Neural progenitor cell (in vitro differentiated cells): Measurements from ENCODE around the gene ONECUT1. TPM values are rescaled to one million over a fixed set of nuclear protein-coding genes. Genes with fewer than 3 reads are reported as not detected.

Source experiments
- DNase-seq: peaks from one replicate; pipeline ENCODE4 v3.0.0-alpha.2; 2016; ENCODE audit warnings: low spot score
- H2AFZ ChIP-seq: fragments of 200-600 bp; sonication (generic); replicated peaks from 2 replicates; pipeline ENCODE4 v1.6.1; 2016; ENCODE audit warnings: antibody characterized with exemption
- H3F3A ChIP-seq: fragments of 200-600 bp; sonication (generic); 2 replicates; pipeline ENCODE4 v1.6.1; 2016; ENCODE audit warnings: antibody characterized with exemption, low read depth
- H3K27ac ChIP-seq: fragments of 200-600 bp; sonication (generic); 2 replicates; pipeline ENCODE4 v1.5.1; 2016; ENCODE audit warnings: mild to moderate bottlenecking
- H3K27me3 ChIP-seq: fragments of 200-600 bp; sonication (generic); 2 replicates; pipeline ENCODE4 v1.6.1; 2016; ENCODE audit warnings: mild to moderate bottlenecking, moderate library complexity
- H3K36me3 ChIP-seq: fragments of 200-600 bp; sonication (generic); 2 replicates; pipeline ENCODE4 v1.5.1; 2016
- H3K4me1 ChIP-seq: fragments of 200-600 bp; sonication (generic); 2 replicates; pipeline ENCODE4 v1.6.1; 2016; ENCODE audit warnings: mixed run types
- H3K4me2 ChIP-seq: fragments of 200-600 bp; sonication (generic); 2 replicates; pipeline ENCODE4 v1.6.1; 2016
- H3K4me3 ChIP-seq: fragments of 200-600 bp; sonication (generic); 2 replicates; pipeline ENCODE4 v1.5.1; 2016
- H3K79me2 ChIP-seq: fragments of 200-600 bp; sonication (generic); 2 replicates; pipeline ENCODE4 v1.6.1; 2016; ENCODE audit warnings: low read depth
- H3K9ac ChIP-seq: fragments of 200-600 bp; sonication (generic); 2 replicates; pipeline ENCODE4 v1.6.1; 2016
- H3K9me3 ChIP-seq: fragments of 200-600 bp; sonication (generic); 2 replicates; pipeline ENCODE4 v1.5.1; 2016; ENCODE audit warnings: low read depth
- H4K20me1 ChIP-seq: fragments of 200-600 bp; sonication (generic); 2 replicates; pipeline ENCODE4 v1.6.1; 2016; ENCODE audit warnings: low read depth
- H3K27ac Mint-ChIP-seq: 3 replicates; pipeline ENCODE4 v1.8.0; 2021; ENCODE audit warnings: mixed read lengths
- H3K27me3 Mint-ChIP-seq: 2 replicates; pipeline ENCODE4 v1.8.0; 2022; ENCODE audit warnings: low read depth, mild to moderate bottlenecking, inconsistent platforms, moderate library complexity, mixed read lengths; ENCODE audit not compliant: insufficient read depth
- H3K36me3 Mint-ChIP-seq: 3 replicates; pipeline ENCODE4 v1.8.0; 2021; ENCODE audit warnings: mixed read lengths
- H3K4me1 Mint-ChIP-seq: 3 replicates; pipeline ENCODE4 v1.8.0; 2021; ENCODE audit warnings: mixed read lengths
- H3K4me3 Mint-ChIP-seq: 3 replicates; pipeline ENCODE4 v1.8.0; 2021; ENCODE audit warnings: mild to moderate bottlenecking, moderate library complexity, mixed read lengths
- H3K9me3 Mint-ChIP-seq: 3 replicates; pipeline ENCODE4 v1.8.0; 2020; ENCODE audit warnings: mixed read lengths
- EZH2 ChIP-seq: fragments of 200-600 bp; sonication (generic); IDR thresholded peaks from 2 replicates; pipeline ENCODE4 v1.6.1; 2017; ENCODE audit warnings: antibody characterized with exemption, mild to moderate bottlenecking, moderate library complexity
- EZH2phosphoT487 ChIP-seq: fragments of 200-600 bp; sonication (generic); IDR thresholded peaks from 2 replicates; pipeline ENCODE4 v1.6.1; 2017; ENCODE audit warnings: antibody characterized with exemption
- total RNA-seq: library from RNA; depleted of rRNA; stranded (reverse); fragments of >200 nt; gene quantifications from 2 replicates; pipeline ENCODE4 v1.2.3, GENCODE V29; 2015; ENCODE audit warnings: low replicate concordance
- TF ChIP-seq, protein P1 (sequence below): fragments of 200-600 bp; sonication (generic); IDR thresholded peaks from 2 replicates; pipeline ENCODE4 v1.5.1; 2017; ENCODE audit warnings: antibody characterized with exemption, mild to moderate bottlenecking

The ONECUT1 gene
- total RNA-seq, 1 donor from 2014 or later = 1.5 TPM

GRCh38 chr15:52791776-52792175 lies 1.6 kb upstream of the ONECUT1 start:
- Mint-ChIP-seq H3K4me1 (peaks cover 29% of the 10 kb centered on the region), H3K9me3 (peaks cover 13% of the 10 kb centered on the region), H3K27me3 (peaks cover 77% of the 10 kb centered on the region), H3K4me3 (peak overlapping the region; percentile 88), H3K27ac (no peak overlapping the region), H3K36me3 (peaks cover 2% of the 10 kb centered on the region)
- Histone ChIP-seq H3K4me3 (peak overlapping the region; percentile 57), H3K4me2 (peak overlapping the region; percentile 87), H3K79me2 (no peaks in the 10 kb centered on the region), H4K20me1 (peaks cover 23% of the 10 kb centered on the region), H3F3A (peaks cover 7% of the 10 kb centered on the region), H3K27me3 (peaks cover 98% of the 10 kb centered on the region), H3K27ac (no peak overlapping the region), H3K4me1 (peaks cover 14% of the 10 kb centered on the region), H3K9ac (no peak overlapping the region), H2AFZ (no peak overlapping the region), H3K9me3 (no peaks in the 10 kb centered on the region), H3K36me3 (no peaks in the 10 kb centered on the region)
- no peak for TF ChIP-seq EZH2phosphoT487
- no peak for TF ChIP-seq EZH2
- TF ChIP-seq, protein P1, sequence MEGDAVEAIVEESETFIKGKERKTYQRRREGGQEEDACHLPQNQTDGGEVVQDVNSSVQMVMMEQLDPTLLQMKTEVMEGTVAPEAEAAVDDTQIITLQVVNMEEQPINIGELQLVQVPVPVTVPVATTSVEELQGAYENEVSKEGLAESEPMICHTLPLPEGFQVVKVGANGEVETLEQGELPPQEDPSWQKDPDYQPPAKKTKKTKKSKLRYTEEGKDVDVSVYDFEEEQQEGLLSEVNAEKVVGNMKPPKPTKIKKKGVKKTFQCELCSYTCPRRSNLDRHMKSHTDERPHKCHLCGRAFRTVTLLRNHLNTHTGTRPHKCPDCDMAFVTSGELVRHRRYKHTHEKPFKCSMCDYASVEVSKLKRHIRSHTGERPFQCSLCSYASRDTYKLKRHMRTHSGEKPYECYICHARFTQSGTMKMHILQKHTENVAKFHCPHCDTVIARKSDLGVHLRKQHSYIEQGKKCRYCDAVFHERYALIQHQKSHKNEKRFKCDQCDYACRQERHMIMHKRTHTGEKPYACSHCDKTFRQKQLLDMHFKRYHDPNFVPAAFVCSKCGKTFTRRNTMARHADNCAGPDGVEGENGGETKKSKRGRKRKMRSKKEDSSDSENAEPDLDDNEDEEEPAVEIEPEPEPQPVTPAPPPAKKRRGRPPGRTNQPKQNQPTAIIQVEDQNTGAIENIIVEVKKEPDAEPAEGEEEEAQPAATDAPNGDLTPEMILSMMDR = no peak
- DNase-seq = no peak

DNA sequence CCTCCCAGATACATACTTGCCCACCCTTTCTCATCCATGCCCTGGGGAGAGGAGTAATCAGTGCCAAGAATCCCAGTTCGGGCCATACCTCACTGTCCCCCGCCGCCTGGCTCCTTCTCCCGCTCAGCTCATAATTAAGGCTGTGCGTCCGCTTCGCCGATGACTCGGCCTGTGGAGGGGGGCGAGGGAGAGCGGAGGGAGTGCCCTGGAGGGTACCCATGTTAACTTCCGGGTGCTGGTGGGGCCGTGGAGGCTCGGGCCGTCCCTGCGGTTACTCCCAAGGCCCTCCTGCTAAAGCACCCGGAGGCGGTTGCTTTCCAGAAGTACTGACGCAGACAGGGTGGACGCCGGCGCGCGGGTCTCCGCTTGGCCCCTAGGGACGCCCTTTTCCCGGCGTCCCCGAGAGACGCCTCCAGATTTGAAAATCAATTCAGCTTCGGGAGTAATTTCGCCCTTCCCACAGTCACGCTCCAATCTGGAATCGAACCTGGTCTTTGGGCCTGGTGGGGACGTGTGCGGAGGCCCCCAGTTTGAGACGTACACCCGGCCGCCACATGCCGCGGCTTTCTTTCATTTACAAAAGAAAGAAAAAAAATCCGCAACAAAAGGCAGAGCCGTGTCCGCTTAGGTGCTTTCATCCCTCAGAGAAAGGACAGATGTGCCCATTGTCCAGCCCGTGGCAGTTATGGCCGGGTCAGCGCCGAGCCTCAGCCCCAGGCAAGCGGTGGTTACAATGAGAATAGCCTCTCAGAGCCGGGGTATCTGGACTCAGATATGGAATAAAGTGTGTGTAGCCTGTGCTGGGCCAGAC lies 1.0 kb upstream of the ONECUT1 start:
- Histone ChIP-seq H3K27me3 (peaks cover 98% of the 10 kb centered on the region), H4K20me1 (peaks cover 29% of the 10 kb centered on the region), H3K4me3 (peak overlapping the region; percentile 57), H3K4me2 (peak overlapping the region; percentile 87), H3K9ac (no peak overlapping the region), H3K79me2 (no peaks in the 10 kb centered on the region), H3K9me3 (no peaks in the 10 kb centered on the region), H3K36me3 (no peaks in the 10 kb centered on the region), H2AFZ (peak overlapping the region; percentile 86), H3K4me1 (peaks cover 19% of the 10 kb centered on the region), H3F3A (peaks cover 7% of the 10 kb centered on the region), H3K27ac (no peak overlapping the region)
- Mint-ChIP-seq H3K4me3 (peak overlapping the region; percentile 88), H3K4me1 (peaks cover 35% of the 10 kb centered on the region), H3K27ac (no peak overlapping the region), H3K27me3 (peaks cover 77% of the 10 kb centered on the region), H3K9me3 (peaks cover 13% of the 10 kb centered on the region), H3K36me3 (peaks cover 2% of the 10 kb centered on the region)
- TF ChIP-seq, protein P1 = peak; percentile 62
- TF ChIP-seq EZH2phosphoT487 (peak; percentile 56), EZH2 (peak; percentile 51)
- DNase-seq = peak; percentile 83

GRCh38 chr15:52789601-52790168 lies 451 bp downstream of the ONECUT1 start:
- H3K79me2 ChIP-seq = no peaks in the 10 kb centered on the region
- H4K20me1 ChIP-seq = peaks cover 44% of the 10 kb centered on the region
- peaks cover 13% of the 10 kb centered on the region for H3K9me3 Mint-ChIP-seq
- H3K27me3 ChIP-seq = peaks cover 98% of the 10 kb centered on the region
- peaks cover 2% of the 10 kb centered on the region for H3K36me3 Mint-ChIP-seq
- no peak overlapping the region for H3K9ac ChIP-seq
- H3K4me2 ChIP-seq = peak overlapping the region; percentile 87
- no peaks in the 10 kb centered on the region for H3K36me3 ChIP-seq
- H3F3A ChIP-seq = peaks cover 13% of the 10 kb centered on the region
- H3K27me3 Mint-ChIP-seq = peaks cover 76% of the 10 kb centered on the region
- H3K4me3 ChIP-seq = peak overlapping the region; percentile 57
- peaks cover 34% of the 10 kb centered on the region for H3K4me1 ChIP-seq
- TF ChIP-seq, protein P1 = no peak
- TF ChIP-seq EZH2phosphoT487 (no peak), EZH2 (no peak)
- DNase-seq = peak; percentile 64
- peak overlapping the region; percentile 84 for H2AFZ ChIP-seq
- H3K4me1 Mint-ChIP-seq = peaks cover 44% of the 10 kb centered on the region
- H3K4me3 Mint-ChIP-seq = peak overlapping the region; percentile 90
- H3K9me3 ChIP-seq = no peaks in the 10 kb centered on the region
- no peak overlapping the region for H3K27ac Mint-ChIP-seq
- H3K27ac ChIP-seq = no peak overlapping the region
